GM19372 (cell line): ENCODE measurements around the gene LOXL4.

Experiments
- ATAC-seq: cut with Tn5 transposase; IDR thresholded peaks from one replicate; pipeline ENCODE4 v1.9.1; 2021; ENCODE audit warnings: mild to moderate bottlenecking, low read depth, moderate library complexity; ENCODE audit not compliant: unreplicated experiment

Gene LOXL4

GRCh38 chr10:98265403-98266378 is 2.3 kb downstream of the LOXL4 start:
- ATAC-seq = no peak

- ATAC-seq = no peak
Observed at GRCh38 chr10:98264378-98265065, 3.5 kb downstream of the LOXL4 start.

GRCh38 chr10:98263088-98263487 is 4.9 kb downstream of the LOXL4 start:
- ATAC-seq = no peak

- no peak for ATAC-seq
Observed at GRCh38 chr10:98262571-98262970, 5.4 kb downstream of the LOXL4 start.

GRCh38 chr10:98261436-98262277 is 6.3 kb downstream of the LOXL4 start:
- no peak for ATAC-seq

- ATAC-seq = no peak
Observed at GRCh38 chr10:98260752-98261151, 7.2 kb downstream of the LOXL4 start.

GRCh38 chr10:98260350-98260749 is 7.6 kb downstream of the LOXL4 start:
- no peak for ATAC-seq

GRCh38 chr10:98259606-98260315 is 8.2 kb downstream of the LOXL4 start:
- ATAC-seq = no peak

GRCh38 chr10:98258683-98259454 is 9.1 kb downstream of the LOXL4 start:
- ATAC-seq = no peak

- ATAC-seq = no peak
Observed at GRCh38 chr10:98257961-98258360, 10.0 kb downstream of the LOXL4 start.

GRCh38 chr10:98257198-98257597 is 10.8 kb downstream of the LOXL4 start:
- ATAC-seq = no peak

- no peak for ATAC-seq
Observed at GRCh38 chr10:98256692-98257091, 11.3 kb downstream of the LOXL4 start.

GRCh38 chr10:98255146-98255877 is 12.7 kb downstream of the LOXL4 start:
- no peak for ATAC-seq

- ATAC-seq = no peak
Observed at GRCh38 chr10:98254234-98254974, 13.6 kb downstream of the LOXL4 start.

- no peak for ATAC-seq
Observed at GRCh38 chr10:98253499-98253898, 14.5 kb downstream of the LOXL4 start.

- no peak for ATAC-seq
Observed at GRCh38 chr10:98252464-98252863, 15.5 kb downstream of the LOXL4 start.

- no peak for ATAC-seq
Observed at GRCh38 chr10:98251399-98251798, 16.6 kb downstream of the LOXL4 start.

- no peak for ATAC-seq
Observed at GRCh38 chr10:98249134-98249533, 18.9 kb downstream of the LOXL4 start.
